ENCODE results near the gene DVL1.
"Not testable (repeated sequence)": the region's sequence is repeated elsewhere in the genome, so short reads cannot be mapped to it uniquely, and the experiment has no call there.

DNA sequence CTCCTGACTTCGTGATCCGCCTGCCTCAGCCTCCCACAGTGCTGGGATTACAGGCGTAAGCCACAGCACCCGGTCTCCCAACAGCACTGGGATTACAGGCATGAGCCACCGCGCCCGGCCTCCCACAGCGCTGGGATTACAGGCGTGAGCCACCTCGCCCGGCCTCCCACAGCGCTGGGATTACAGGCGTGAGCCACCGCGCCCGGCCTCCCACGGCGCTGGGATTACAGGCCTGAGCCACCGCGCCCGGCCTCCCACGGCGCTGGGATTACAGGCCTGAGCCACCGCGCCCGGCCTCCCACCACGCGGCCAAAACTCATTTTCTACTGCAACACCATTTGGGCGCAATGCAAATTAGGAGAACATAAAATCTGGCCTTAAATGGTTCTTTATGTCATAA is 36.1 kb upstream of the DVL1 start:
- TF ChIP-seq, protein P1, sequence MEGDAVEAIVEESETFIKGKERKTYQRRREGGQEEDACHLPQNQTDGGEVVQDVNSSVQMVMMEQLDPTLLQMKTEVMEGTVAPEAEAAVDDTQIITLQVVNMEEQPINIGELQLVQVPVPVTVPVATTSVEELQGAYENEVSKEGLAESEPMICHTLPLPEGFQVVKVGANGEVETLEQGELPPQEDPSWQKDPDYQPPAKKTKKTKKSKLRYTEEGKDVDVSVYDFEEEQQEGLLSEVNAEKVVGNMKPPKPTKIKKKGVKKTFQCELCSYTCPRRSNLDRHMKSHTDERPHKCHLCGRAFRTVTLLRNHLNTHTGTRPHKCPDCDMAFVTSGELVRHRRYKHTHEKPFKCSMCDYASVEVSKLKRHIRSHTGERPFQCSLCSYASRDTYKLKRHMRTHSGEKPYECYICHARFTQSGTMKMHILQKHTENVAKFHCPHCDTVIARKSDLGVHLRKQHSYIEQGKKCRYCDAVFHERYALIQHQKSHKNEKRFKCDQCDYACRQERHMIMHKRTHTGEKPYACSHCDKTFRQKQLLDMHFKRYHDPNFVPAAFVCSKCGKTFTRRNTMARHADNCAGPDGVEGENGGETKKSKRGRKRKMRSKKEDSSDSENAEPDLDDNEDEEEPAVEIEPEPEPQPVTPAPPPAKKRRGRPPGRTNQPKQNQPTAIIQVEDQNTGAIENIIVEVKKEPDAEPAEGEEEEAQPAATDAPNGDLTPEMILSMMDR (IDR thresholded peaks at IDR 0.05) = not testable (repeated sequence)
- not testable (repeated sequence) for TF ChIP-seq POLR2AphosphoS5 (IDR thresholded peaks at IDR 0.05)

Measured in sigmoid colon (tissue), 4 donors.